ENCODE measurements around the gene CPSF6. TPM values are rescaled to one million over a fixed set of nuclear protein-coding genes. Genes with fewer than 3 reads are reported as not detected.

The CPSF6 gene
- total and polyA plus RNA-seq, 2 of the 4 experiments (the other 2 are of a cell fraction): 9.1 to 39.3 TPM

GRCh38 chr12:69298133-69298532 lies 58.8 kb downstream of the CPSF6 start:
- Histone ChIP-seq H3K23ac (ENCODE audit: low read depth, low read length) (no peak overlapping the region), H2AK5ac (ENCODE audit: low read depth, low read length) (no peak overlapping the region), H4K8ac (ENCODE audit: low read depth in 2 of 2, low read length in 2 of 2) (no peak overlapping the region), H2BK120ac (ENCODE audit: low read depth, low read length) (no peak overlapping the region), H3K9me1 (ENCODE audit: insufficient read depth, low read length) (no peaks in the 10 kb centered on the region), H4K5ac (ENCODE audit: low read depth, low read length) (no peak overlapping the region), H3K4ac (ENCODE audit: low read depth, low read length) (no peak overlapping the region), H2BK20ac (ENCODE audit: low read depth, low read length) (no peak overlapping the region), H3K27me3 (ENCODE audit: control insufficient read depth, insufficient read depth, low read length) (peaks cover 4% of the 10 kb centered on the region), H3K9ac (ENCODE audit: low read depth, low read length) (no peak overlapping the region), H3K18ac (ENCODE audit: low read depth, low read length) (no peak overlapping the region), H3K4me3 (ENCODE audit: insufficient read depth, low read depth, low read length) (no peak overlapping the region), H4K20me1 (ENCODE audit: insufficient read depth, low read length) (no peaks in the 10 kb centered on the region), H3K9me3 (ENCODE audit: control insufficient read depth, insufficient read depth, low read length) (no peaks in the 10 kb centered on the region), H3K4me1 (ENCODE audit: control insufficient read depth, insufficient read depth, low read length) (no peaks in the 10 kb centered on the region), H3K27ac (ENCODE audit: insufficient read depth, low read length) (no peak overlapping the region), H3K36me3 (ENCODE audit: control insufficient read depth, insufficient read depth, low read length) (no peaks in the 10 kb centered on the region), H3K79me1 (ENCODE audit: low read depth in 1 of 2, low read length in 2 of 2) (no peaks in the 10 kb centered on the region), H3K4me2 (ENCODE audit: low read depth, low read length) (no peak overlapping the region), H2AK9ac (replicated peaks; ENCODE audit: low read depth, low read length, poor library complexity) (no peak overlapping the region), H3K56ac (ENCODE audit: extremely low read depth, insufficient read depth, low read length) (no peak overlapping the region), H2BK15ac (ENCODE audit: low read depth, low read length) (no peak overlapping the region), H2BK5ac (ENCODE audit: low read depth, low read length, poor library complexity, severe bottlenecking) (no peak overlapping the region), H2AFZ (replicated peaks; ENCODE audit: low read length, poor library complexity) (no peak overlapping the region), H4K91ac (ENCODE audit: insufficient read depth, low read depth, low read length) (no peak overlapping the region), H3K14ac (replicated peaks; ENCODE audit: low read depth, low read length) (no peak overlapping the region)
- in situ Hi-C loops (cut with MboI; ENCODE audit: low sequenced_read_pairs) (no loop called here), dilution Hi-C loops (cut with HindIII; ENCODE audit: low sequenced_read_pairs, unreplicated experiment) (no loop called here), intact Hi-C loops (cut with micrococcal nuclease) (no loop called here)
- ChIA-PET POLR2A (ENCODE audit: unreplicated experiment) (no interaction called here), CTCF (no interaction called here)
- BruUV-seq (replicated peaks): no TSS peak
- no CpG with 5 or more reads among the region's 1 CpG for WGBS, 2 experiments (ENCODE audit: extremely low coverage in 2 of 2, insufficient read length in 1 of 2)
- no peak for DNase-seq
- TF ChIP-seq ELK1 (IDR thresholded peaks at IDR 0.05; ENCODE audit: borderline replicate concordance, low read depth, low read length) (no peak), BHLHE40 (IDR thresholded peaks at IDR 0.05; ENCODE audit: low read depth, low read length) (no peak), RFX5 (IDR thresholded peaks at IDR 0.05; ENCODE audit: low read depth, low read length) (no peak), CHD1 (IDR thresholded peaks at IDR 0.05; ENCODE audit: low read depth, low read length) (no peak), SMC3 (IDR thresholded peaks at IDR 0.05; ENCODE audit: low read depth, low read length) (no peak), POLR2A (IDR thresholded peaks at IDR 0.05; ENCODE audit: low read depth, low read length) (no peak), RCOR1 (IDR thresholded peaks at IDR 0.05; ENCODE audit: insufficient replicate concordance, low read length) (no peak), CTCF (conservative IDR thresholded peaks at IDR 0.05; ENCODE audit: low read depth, low read length) (no peak), USF2 (IDR thresholded peaks at IDR 0.05; ENCODE audit: low read depth, low read length) (no peak), MAZ (IDR thresholded peaks at IDR 0.05; ENCODE audit: borderline replicate concordance, low read depth, low read length) (no peak), RAD21 (IDR thresholded peaks at IDR 0.05; ENCODE audit: low read length) (no peak), NFE2L2 (IDR thresholded peaks at IDR 0.05; ENCODE audit: low read depth, low read length) (no peak), FOS (IDR thresholded peaks at IDR 0.05; ENCODE audit: low read depth, low read length) (no peak)
- no peak for ATAC-seq (ENCODE audit: low read depth)

Measured in IMR-90 (cell line).